CD8-positive, alpha-beta memory T cell (primary cell): ENCODE data around the gene CHRNA10. TPM values are rescaled to one million over a fixed set of nuclear protein-coding genes. Genes with fewer than 3 reads are reported as not detected.

Experiments
- CTCF ChIA-PET: fragments of 350-600 bp; sonication (Branson Sonifier 250); formaldehyde crosslinking; loops from one replicate; lab custom pipeline; 2021; ENCODE audit warnings: antibody characterized with exemption; lab: Charles Lee
- POLR2A ChIA-PET: fragments of 350-600 bp; sonication (Branson Sonifier 250); formaldehyde crosslinking; loops from one replicate; lab custom pipeline; 2021; ENCODE audit warnings: antibody characterized with exemption; lab: Charles Lee
- DNase-seq, 5 donors: peaks; one replicate each; pipeline versions ENCODE4 v3.0.0 to v3.0.0-alpha.2; 2020 to 2022; ENCODE audit warnings: mixed read lengths in 1 of 5
- H3K27ac ChIP-seq: one replicate; pipeline ENCODE4 v1.7.0; 2013; ENCODE audit warnings: low read depth, mild to moderate bottlenecking, low read length, moderate library complexity
- H3K27me3 ChIP-seq: 2 replicates; pipeline ENCODE4 v1.7.0; 2013; ENCODE audit warnings: low read length, mild to moderate bottlenecking; ENCODE audit not compliant: insufficient read depth, poor library complexity, severe bottlenecking
- H3K36me3 ChIP-seq: 2 replicates; pipeline ENCODE4 v1.7.0; 2013; ENCODE audit warnings: mild to moderate bottlenecking, low read length, moderate library complexity; ENCODE audit not compliant: insufficient read depth
- H3K4me1 ChIP-seq: 2 replicates; pipeline ENCODE4 v1.7.0; 2013; ENCODE audit warnings: mild to moderate bottlenecking, low read length, moderate library complexity; ENCODE audit not compliant: insufficient read depth
- H3K4me3 ChIP-seq: 2 replicates; pipeline ENCODE4 v1.7.0; 2013; ENCODE audit warnings: mild to moderate bottlenecking, low read length
- H3K9me3 ChIP-seq: 2 replicates; pipeline ENCODE4 v1.7.0; 2013; ENCODE audit warnings: mild to moderate bottlenecking, low read length
- H3K27ac Mint-ChIP-seq, 8 donors: one replicate each; pipeline ENCODE4 v1.8.0; 2020 to 2021; ENCODE audit warnings: mixed read lengths in 8 of 8, mild to moderate bottlenecking in 6 of 8, inconsistent platforms in 3 of 8, moderate library complexity in 3 of 8
- H3K27me3 Mint-ChIP-seq, 2 donors: one replicate each; pipeline ENCODE4 v1.8.0; 2020 to 2021; ENCODE audit warnings: mixed read lengths in 2 of 2, mild to moderate bottlenecking in 1 of 2, moderate library complexity in 1 of 2
- H3K36me3 Mint-ChIP-seq, 3 donors: one replicate each; pipeline ENCODE4 v1.8.0; 2020 to 2021; ENCODE audit warnings: mixed read lengths in 3 of 3, inconsistent platforms in 1 of 3, mild to moderate bottlenecking in 1 of 3
- H3K4me1 Mint-ChIP-seq, 3 donors: one replicate each; pipeline ENCODE4 v1.8.0; 2020 to 2021; ENCODE audit warnings: mixed read lengths in 3 of 3, inconsistent platforms in 1 of 3, mild to moderate bottlenecking in 1 of 3
- H3K4me3 Mint-ChIP-seq, 7 donors: one replicate each; pipeline ENCODE4 v1.8.0; 2020 to 2021; ENCODE audit warnings: mixed read lengths in 7 of 7, mild to moderate bottlenecking in 6 of 7, moderate library complexity in 4 of 7, inconsistent platforms in 2 of 7
- H3K9me3 Mint-ChIP-seq, 5 donors: one replicate each; pipeline ENCODE4 v1.8.0; 2020 to 2022; ENCODE audit warnings: mixed read lengths in 5 of 5, mild to moderate bottlenecking in 3 of 5, moderate library complexity in 2 of 5, inconsistent platforms in 1 of 5
- polyA plus RNA-seq: library from polyadenylated mRNA; unstranded; fragments of 300-500 nt; fragmentation: Illumina TruSeq; gene quantifications from one replicate; pipeline ENCODE4 v1.2.3, GENCODE V29; 2021
- total RNA-seq, 2 experiments: library from RNA; stranded (reverse); gene quantifications; one replicate each; pipeline ENCODE4 v1.2.3, GENCODE V29; 2021

The CHRNA10 gene
- total and polyA plus RNA-seq, 3 experiments from 2014 or later = 0.10 to 1.6 (median 1.1) TPM

DNA sequence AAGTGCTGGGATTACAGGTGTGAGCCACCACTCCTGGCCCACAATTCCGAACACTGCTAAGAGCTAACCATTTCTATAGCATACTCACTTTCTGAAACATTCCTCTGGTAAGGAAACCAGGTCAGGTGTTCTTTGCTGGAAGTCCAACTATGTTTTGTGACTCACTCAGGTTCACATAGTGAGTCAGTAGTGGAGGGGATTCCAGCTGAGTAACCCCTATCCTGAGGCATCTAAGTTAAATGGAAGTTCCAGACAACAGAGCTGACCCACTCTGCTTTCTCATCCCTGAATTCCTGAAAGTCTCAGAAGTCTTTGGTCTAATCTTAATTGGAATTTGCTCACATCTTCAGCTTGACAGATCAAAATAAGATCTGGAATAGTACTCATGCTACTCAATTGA lies 3.0 kb upstream of the CHRNA10 start:
- H3K4me1 ChIP-seq = no peaks in the 10 kb centered on the region
- DNase-seq = no peak
- no peak overlapping the region for H3K27ac ChIP-seq
- ChIA-PET CTCF (no interaction called here), POLR2A (no interaction called here)
- no peaks in the 10 kb centered on the region for H3K4me1 Mint-ChIP-seq
- H3K27me3 ChIP-seq = no peaks in the 10 kb centered on the region
- no peaks in the 10 kb centered on the region for H3K9me3 ChIP-seq
- H3K9me3 Mint-ChIP-seq = no peaks in the 10 kb centered on the region
- H3K27me3 Mint-ChIP-seq = peaks cover 0 to 1% of the 10 kb centered on the region in 2 donors
- peaks cover 11 to 96% (median 32%) of the 10 kb centered on the region in 3 donors for H3K36me3 Mint-ChIP-seq
- H3K27ac Mint-ChIP-seq = peak overlapping the region in 2 of 8 donors; percentile 11 to 28
- H3K36me3 ChIP-seq = peaks cover 44% of the 10 kb centered on the region
- no peak overlapping the region for H3K4me3 ChIP-seq
- H3K4me3 Mint-ChIP-seq = no peak overlapping the region

DNA sequence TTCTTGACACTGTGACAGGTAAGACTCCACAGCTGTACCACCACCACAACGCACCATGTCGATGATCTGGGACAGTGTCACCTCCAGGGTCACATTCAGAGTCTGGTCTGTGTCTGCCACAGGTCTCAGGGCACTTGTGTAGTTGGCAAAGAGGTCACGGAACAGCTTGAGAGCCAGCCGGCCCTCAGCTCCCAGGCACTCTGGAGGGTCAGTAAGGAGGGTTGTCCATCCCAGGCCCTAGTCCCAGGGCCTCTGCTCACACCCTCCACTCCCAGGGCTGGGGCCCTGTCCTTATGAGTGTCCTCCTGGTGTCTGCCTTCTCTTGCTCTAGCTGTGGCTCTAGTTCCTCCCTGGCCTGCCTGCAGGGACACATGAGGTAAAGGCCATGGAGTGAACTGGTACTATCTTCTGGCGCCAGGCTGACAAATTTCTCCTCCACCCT lies 1.4 kb downstream of the CHRNA10 start:
- DNase-seq = no peak
- Histone ChIP-seq H3K27ac (no peak overlapping the region), H3K4me1 (no peaks in the 10 kb centered on the region), H3K27me3 (no peaks in the 10 kb centered on the region), H3K4me3 (no peak overlapping the region), H3K36me3 (peaks cover 7% of the 10 kb centered on the region), H3K9me3 (no peaks in the 10 kb centered on the region)
- H3K4me3 Mint-ChIP-seq = no peak overlapping the region
- no peak overlapping the region for H3K27ac Mint-ChIP-seq
- no peaks in the 10 kb centered on the region for H3K4me1 Mint-ChIP-seq
- ChIA-PET POLR2A (no interaction called here), CTCF (no interaction called here)
- H3K27me3 Mint-ChIP-seq = no peaks in the 10 kb centered on the region
- no peaks in the 10 kb centered on the region for H3K9me3 Mint-ChIP-seq
- H3K36me3 Mint-ChIP-seq = peaks cover 11 to 95% (median 16%) of the 10 kb centered on the region in 3 donors

DNA sequence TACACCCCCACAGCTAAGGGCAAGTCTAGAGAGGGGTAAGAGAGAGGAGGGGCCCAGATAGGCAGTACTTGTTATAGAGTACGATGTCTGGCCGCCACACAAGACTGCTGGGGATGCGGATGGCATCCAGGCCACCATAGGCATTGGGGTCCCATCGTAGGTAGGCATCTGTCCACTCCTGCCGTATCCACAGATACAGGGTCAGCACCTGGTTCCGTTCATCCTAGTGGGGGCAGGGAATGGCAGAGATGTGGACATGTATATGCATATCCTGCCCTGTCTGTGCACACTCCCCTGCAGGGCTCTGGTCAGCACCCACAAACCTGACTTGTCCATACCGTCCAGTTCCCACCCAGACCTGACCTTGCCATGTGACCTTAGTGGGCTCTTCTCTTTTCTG lies 2.1 kb downstream of the CHRNA10 start:
- no peaks in the 10 kb centered on the region for H3K9me3 ChIP-seq
- ChIA-PET CTCF (no interaction called here), POLR2A (no interaction called here)
- H3K4me1 ChIP-seq = no peaks in the 10 kb centered on the region
- Mint-ChIP-seq H3K4me1 (no peaks in the 10 kb centered on the region), H3K9me3 (no peaks in the 10 kb centered on the region), H3K27me3 (no peaks in the 10 kb centered on the region), H3K27ac (peak overlapping the region in 1 of 8 donors; percentile 63), H3K4me3 (no peak overlapping the region), H3K36me3 (peaks cover 11 to 92% (median 15%) of the 10 kb centered on the region in 3 donors)
- no peaks in the 10 kb centered on the region for H3K27me3 ChIP-seq
- no peak overlapping the region for H3K4me3 ChIP-seq
- DNase-seq = no peak
- H3K27ac ChIP-seq = no peak overlapping the region
- H3K36me3 ChIP-seq = peaks cover 2% of the 10 kb centered on the region

DNA sequence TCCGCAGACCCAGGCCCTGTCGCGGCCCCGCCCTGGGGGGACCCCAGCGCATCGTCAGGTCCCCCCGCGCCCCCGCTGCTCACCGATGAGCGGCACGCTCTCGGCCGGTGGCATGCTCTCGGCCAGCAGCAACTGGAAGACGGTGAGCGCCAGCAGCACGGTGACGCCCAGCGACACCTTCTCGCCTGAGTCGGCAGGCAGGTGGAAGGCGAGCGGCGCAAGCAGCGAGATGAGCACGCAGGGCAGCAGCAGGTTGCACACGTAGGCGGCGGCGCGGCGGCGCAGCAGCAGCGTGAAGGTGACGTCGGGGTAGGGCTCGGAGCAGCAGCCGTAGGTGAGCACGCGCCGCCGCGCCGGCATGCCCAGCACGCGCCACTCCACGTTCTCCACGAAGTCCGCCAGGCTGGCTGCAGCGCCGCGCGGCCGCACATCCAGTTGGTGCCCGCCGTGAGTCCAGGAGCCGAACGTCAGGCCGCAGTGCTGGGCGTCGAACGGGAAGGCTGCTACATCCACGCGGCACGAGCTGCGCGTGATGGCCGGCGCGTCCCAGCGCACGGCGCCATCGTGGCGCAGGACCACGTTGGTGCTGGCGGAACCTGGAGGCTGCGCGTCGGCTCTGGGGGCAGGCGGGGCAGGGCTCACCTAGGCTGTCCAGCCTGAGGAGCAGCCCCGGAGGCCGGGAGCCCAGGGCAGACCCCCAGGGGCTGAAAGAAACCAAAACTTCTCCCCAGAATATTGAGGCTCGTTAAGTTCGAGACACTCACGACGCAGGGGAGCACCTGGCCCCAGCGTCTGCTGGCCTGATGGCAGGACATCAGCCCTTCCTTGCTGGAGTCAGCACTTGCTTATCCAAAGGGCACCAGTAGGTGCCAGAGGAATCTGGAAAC lies 3.8 kb downstream of the CHRNA10 start:
- H3K36me3 ChIP-seq = no peaks in the 10 kb centered on the region
- POLR2A ChIA-PET = no interaction called here

DNA sequence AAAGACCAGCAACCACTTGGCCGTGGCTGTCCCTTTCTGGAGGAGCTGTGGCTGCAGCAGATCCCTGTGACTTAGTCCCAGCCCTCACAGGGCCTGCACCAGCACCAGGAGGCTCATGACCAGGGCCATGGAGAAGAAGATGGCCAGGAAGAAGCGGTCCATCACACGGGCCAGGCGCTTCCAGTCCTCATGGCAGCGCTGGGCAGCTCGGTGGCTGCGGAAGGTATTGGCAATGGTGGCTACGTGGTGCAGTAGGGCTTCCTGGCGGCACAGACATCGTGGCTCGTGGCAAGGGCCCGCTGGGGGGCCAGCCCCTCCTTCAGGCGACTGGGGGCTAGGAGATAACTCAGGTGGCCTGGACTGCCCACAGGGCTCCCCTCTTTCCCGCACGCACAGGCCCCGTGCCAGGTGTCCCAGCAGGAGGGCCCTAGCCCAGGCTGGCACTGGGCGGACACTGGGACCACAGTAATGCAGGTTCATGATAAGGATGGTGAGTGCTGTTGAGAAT lies 5.1 kb downstream of the CHRNA10 start:
- Mint-ChIP-seq H3K4me3 (no peak overlapping the region), H3K27ac (no peak overlapping the region), H3K4me1 (no peaks in the 10 kb centered on the region), H3K27me3 (no peaks in the 10 kb centered on the region), H3K9me3 (no peaks in the 10 kb centered on the region), H3K36me3 (peaks cover 9 to 63% (median 11%) of the 10 kb centered on the region in 3 donors)
- POLR2A ChIA-PET = no interaction called here
- Histone ChIP-seq H3K36me3 (no peaks in the 10 kb centered on the region), H3K4me1 (no peaks in the 10 kb centered on the region), H3K27me3 (no peaks in the 10 kb centered on the region), H3K4me3 (no peak overlapping the region), H3K27ac (no peak overlapping the region), H3K9me3 (no peaks in the 10 kb centered on the region)
- no peak for DNase-seq
- CTCF ChIA-PET = no interaction called here

More for the DNA sequence above, 3.8 kb downstream of the CHRNA10 start:
- H3K4me3 Mint-ChIP-seq = no peak overlapping the region
- H3K4me1 Mint-ChIP-seq = no peaks in the 10 kb centered on the region
- peaks cover 11 to 76% (median 13%) of the 10 kb centered on the region in 3 donors for H3K36me3 Mint-ChIP-seq
- no peaks in the 10 kb centered on the region for H3K9me3 Mint-ChIP-seq
- CTCF ChIA-PET = no interaction called here
- no peaks in the 10 kb centered on the region for H3K27me3 Mint-ChIP-seq
- no peak overlapping the region for H3K27ac Mint-ChIP-seq
- no peaks in the 10 kb centered on the region for H3K27me3 ChIP-seq
- H3K4me3 ChIP-seq = no peak overlapping the region
- no peaks in the 10 kb centered on the region for H3K4me1 ChIP-seq
- no peak for DNase-seq
- H3K9me3 ChIP-seq = no peaks in the 10 kb centered on the region
- no peak overlapping the region for H3K27ac ChIP-seq

DNA sequence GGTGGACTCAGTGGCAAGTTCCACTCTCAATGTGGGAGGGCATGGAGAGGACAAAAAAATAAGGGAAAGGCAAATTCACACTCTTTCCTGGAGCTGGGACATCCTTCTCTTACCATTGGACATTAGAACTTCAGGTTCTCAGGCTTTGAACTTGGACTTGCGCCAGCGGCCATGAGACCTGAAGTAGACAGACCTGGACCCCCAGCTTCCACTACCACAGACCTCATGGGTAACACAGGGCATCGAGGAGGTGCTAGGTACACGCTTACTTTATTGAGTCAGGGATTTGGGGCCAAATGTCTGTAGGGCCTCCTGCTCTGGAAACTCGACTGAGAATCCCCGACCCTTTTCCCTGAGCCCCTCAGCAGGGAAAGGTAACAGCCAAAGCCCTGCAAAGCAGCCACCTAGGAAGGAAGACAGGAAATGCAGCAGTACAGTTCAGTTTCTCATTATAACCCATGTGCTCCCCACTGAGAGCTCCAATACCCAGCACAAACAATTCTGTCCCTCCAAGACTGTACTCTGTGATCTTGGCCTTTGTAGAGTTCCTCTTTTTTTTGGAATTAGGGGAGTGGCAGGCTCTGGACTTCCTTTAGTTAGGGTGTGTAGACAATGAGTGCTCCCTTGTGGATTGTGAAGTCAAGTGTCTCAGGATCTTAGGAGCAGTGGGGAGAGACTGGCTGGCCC lies 5.7 kb downstream of the CHRNA10 start:
- no peak for DNase-seq
- H3K27ac ChIP-seq = no peak overlapping the region
- no peaks in the 10 kb centered on the region for H3K4me1 ChIP-seq
- CTCF ChIA-PET = no interaction called here
- peaks cover 8 to 57% (median 11%) of the 10 kb centered on the region in 3 donors for H3K36me3 Mint-ChIP-seq
- H3K27ac Mint-ChIP-seq = peak overlapping the region in 4 of 8 donors; percentile 29 to 59 (median 40)
- H3K27me3 ChIP-seq = no peaks in the 10 kb centered on the region
- no peak overlapping the region for H3K4me3 Mint-ChIP-seq
- H3K4me1 Mint-ChIP-seq = no peaks in the 10 kb centered on the region
- H3K27me3 Mint-ChIP-seq = no peaks in the 10 kb centered on the region
- H3K4me3 ChIP-seq = no peak overlapping the region
- no peaks in the 10 kb centered on the region for H3K9me3 Mint-ChIP-seq
- no peaks in the 10 kb centered on the region for H3K36me3 ChIP-seq
- POLR2A ChIA-PET = no interaction called here
- H3K9me3 ChIP-seq = no peaks in the 10 kb centered on the region

DNA sequence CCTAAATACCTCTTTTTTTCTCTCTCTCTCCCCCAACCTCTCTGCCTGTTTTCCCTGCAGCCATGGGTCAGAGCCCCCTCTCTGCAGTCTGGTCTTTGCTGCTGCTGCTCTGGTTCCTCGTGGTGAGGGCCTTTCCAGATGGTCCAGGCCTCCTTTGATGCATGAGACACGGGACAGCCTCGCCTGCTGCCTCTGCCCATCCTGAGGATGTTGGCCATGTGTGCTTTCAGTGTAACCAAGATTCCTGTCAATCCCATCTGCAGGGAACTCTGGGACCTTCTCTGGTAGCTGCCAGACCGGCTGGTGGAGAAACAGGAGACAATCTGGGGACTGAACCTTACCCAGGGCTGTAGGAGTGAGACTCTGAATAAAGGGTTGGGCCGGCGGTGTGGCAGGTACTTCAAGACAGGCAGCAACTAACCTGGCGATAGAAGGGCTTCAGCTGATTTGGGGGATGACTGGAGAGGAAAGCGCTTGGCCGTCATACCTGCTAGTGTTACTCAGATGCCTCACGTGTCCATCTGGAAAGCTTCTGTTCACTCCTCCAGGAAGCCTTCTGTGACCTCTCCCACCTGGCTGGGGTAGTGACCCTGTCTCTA lies 7.1 kb downstream of the CHRNA10 start:
- Mint-ChIP-seq H3K9me3 (no peaks in the 10 kb centered on the region), H3K27ac (peak overlapping the region in 3 of 8 donors; percentile 1 to 59 (median 32)), H3K4me1 (no peaks in the 10 kb centered on the region), H3K27me3 (no peaks in the 10 kb centered on the region), H3K36me3 (peaks cover 4 to 43% (median 6%) of the 10 kb centered on the region in 3 donors), H3K4me3 (no peak overlapping the region)
- no peaks in the 10 kb centered on the region for H3K27me3 ChIP-seq
- no peak overlapping the region for H3K4me3 ChIP-seq
- no peaks in the 10 kb centered on the region for H3K9me3 ChIP-seq
- H3K27ac ChIP-seq = no peak overlapping the region
- ChIA-PET CTCF (no interaction called here), POLR2A (no interaction called here)
- no peak for DNase-seq
- no peaks in the 10 kb centered on the region for H3K4me1 ChIP-seq
- no peaks in the 10 kb centered on the region for H3K36me3 ChIP-seq
